Stomach (tissue), 4 donors: ENCODE measurements around the gene LRRC63.

ENCODE experiments used
- EP300 ChIP-seq: sonication (generic); formaldehyde crosslinking; IDR thresholded peaks from one replicate; pipeline ENCODE4 v1.6.1; 2017; ENCODE audit warnings: antibody characterized with exemption
- POLR2A ChIP-seq, 4 donors: fragments of 450-650 bp; IDR thresholded peaks; one replicate each; pipeline ENCODE4 v1.6.1; 2016; ENCODE audit warnings: antibody characterized with exemption in 4 of 4, control low read depth in 2 of 4, mild to moderate bottlenecking in 1 of 4, moderate library complexity in 1 of 4
- POLR2AphosphoS5 ChIP-seq, 3 donors: sonication (generic); formaldehyde crosslinking; IDR thresholded peaks; one replicate each; pipeline ENCODE4 v1.6.1; 2016; ENCODE audit warnings: antibody characterized with exemption in 3 of 3
- TF ChIP-seq, protein P1 (sequence below), 7 experiments: fragments of 450-650 bp in 4 of 7; fragments of 200-600 bp in 3 of 7; sonication (generic) in 3 of 7; IDR thresholded peaks; one replicate each; pipeline ENCODE4 v1.5.1; 2016 to 2019; ENCODE audit warnings: antibody characterized with exemption in 7 of 7, control low read depth in 2 of 7, mild to moderate bottlenecking in 1 of 7

DNA sequence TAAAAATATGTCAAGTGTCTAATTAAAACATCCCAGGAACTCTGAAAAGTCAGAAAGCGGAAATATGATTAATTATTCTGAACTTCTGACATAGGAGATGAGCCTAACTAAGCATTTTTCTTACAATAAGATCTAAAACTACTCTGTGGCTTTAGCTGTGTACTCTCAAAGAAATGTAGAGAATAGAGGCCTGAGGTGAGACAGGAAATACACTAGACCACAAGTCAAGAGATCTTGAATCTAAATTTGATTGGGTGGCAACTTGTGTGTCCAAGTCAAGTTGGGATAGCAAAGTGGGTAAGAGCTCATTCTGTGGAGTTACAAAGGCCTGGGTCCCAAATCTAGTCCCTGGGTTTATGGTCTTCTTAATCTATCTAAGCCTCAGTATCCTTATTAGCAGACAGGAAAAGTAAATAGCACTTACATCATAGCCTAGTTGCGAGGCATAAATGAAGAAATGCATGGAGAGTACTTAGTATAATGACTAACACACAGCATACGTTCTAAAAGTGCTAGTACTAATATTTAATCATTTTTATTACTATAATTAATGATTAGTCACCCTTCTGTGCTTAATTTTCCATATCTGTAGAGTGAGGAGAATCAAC is 9.4 kb upstream of the LRRC63 start:
- TF ChIP-seq, protein P1, sequence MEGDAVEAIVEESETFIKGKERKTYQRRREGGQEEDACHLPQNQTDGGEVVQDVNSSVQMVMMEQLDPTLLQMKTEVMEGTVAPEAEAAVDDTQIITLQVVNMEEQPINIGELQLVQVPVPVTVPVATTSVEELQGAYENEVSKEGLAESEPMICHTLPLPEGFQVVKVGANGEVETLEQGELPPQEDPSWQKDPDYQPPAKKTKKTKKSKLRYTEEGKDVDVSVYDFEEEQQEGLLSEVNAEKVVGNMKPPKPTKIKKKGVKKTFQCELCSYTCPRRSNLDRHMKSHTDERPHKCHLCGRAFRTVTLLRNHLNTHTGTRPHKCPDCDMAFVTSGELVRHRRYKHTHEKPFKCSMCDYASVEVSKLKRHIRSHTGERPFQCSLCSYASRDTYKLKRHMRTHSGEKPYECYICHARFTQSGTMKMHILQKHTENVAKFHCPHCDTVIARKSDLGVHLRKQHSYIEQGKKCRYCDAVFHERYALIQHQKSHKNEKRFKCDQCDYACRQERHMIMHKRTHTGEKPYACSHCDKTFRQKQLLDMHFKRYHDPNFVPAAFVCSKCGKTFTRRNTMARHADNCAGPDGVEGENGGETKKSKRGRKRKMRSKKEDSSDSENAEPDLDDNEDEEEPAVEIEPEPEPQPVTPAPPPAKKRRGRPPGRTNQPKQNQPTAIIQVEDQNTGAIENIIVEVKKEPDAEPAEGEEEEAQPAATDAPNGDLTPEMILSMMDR (IDR thresholded peaks at IDR 0.05), result no peak
- TF ChIP-seq POLR2AphosphoS5 (IDR thresholded peaks at IDR 0.05) (no peak), POLR2A (IDR thresholded peaks at IDR 0.05) (no peak), EP300 (no peak)
